Activated T-cell treated with anti-CD3 and anti-CD28 coated beads, Interleukin-2, amount 50 U/mL, for 72 hours (primary cell): Measurements from ENCODE around the gene LAMB3. TPM values are rescaled to one million over a fixed set of nuclear protein-coding genes. Genes with fewer than 3 reads are reported as not detected.
A peak's percentile ranks its signal among the peaks of the same experiment; 100 is the strongest.
"Not testable (repeated sequence)": the region's sequence is repeated elsewhere in the genome, so short reads cannot be mapped to it uniquely, and the experiment has no call there.

Source experiments
- ATAC-seq, 2 donors: fragments of 150-1000 bp; cut with Tn5 transposase; replicated peaks in 1 of 2; 2 replicates each; pipeline ENCODE4 v1.10.0; 2021; ENCODE audit warnings: moderate library complexity in 2 of 2, mild to moderate bottlenecking in 1 of 2
- DNase-seq, 2 donors: peaks; one replicate each; pipeline ENCODE4 v3.0.0; 2021 to 2022; ENCODE audit warnings: mixed read lengths in 1 of 2
- H3K27ac Mint-ChIP-seq: one replicate; pipeline ENCODE4 v1.8.0; 2022; ENCODE audit warnings: mild to moderate bottlenecking, moderate library complexity, mixed read lengths
- H3K27me3 Mint-ChIP-seq: one replicate; pipeline ENCODE4 v1.8.0; 2022; ENCODE audit warnings: low read depth, mixed read lengths
- H3K36me3 Mint-ChIP-seq, 2 donors: one replicate each; pipeline ENCODE4 v1.8.0; 2022; ENCODE audit warnings: mixed read lengths in 2 of 2, mild to moderate bottlenecking in 1 of 2; ENCODE audit not compliant: insufficient read depth in 2 of 2
- H3K4me1 Mint-ChIP-seq: one replicate; pipeline ENCODE4 v1.8.0; 2022; ENCODE audit warnings: low read depth, mixed read lengths
- H3K4me3 Mint-ChIP-seq, 2 donors: one replicate each; pipeline ENCODE4 v1.8.0; 2022; ENCODE audit warnings: mild to moderate bottlenecking in 2 of 2, mixed read lengths in 2 of 2, moderate library complexity in 2 of 2
- H3K9me3 Mint-ChIP-seq, 2 donors: one replicate each; pipeline ENCODE4 v1.8.0; 2022; ENCODE audit warnings: mixed read lengths in 2 of 2
- total RNA-seq, 2 donors: library from RNA; stranded (reverse); gene quantifications; one replicate each; pipeline ENCODE4 v1.2.3, GENCODE V29; 2022

Gene LAMB3
- 10 to 100 TPM in 1 of 2 donors, 1 to 10 TPM in 1; 5.9 to 26.0 TPM for total RNA-seq

- Mint-ChIP-seq H3K9me3 (no peaks in the 10 kb centered on the region), H3K4me3 (peak within 1 kb of the TSS; percentile 35 to 49), H3K27me3 (peaks cover 7% of the 10 kb centered on the region), H3K4me1 (peaks cover 68% of the 10 kb centered on the region), H3K36me3 (no peaks in the 10 kb centered on the region), H3K27ac (peak within 1 kb of the TSS; percentile 20)
- DNase-seq (no peak), ATAC-seq (no peak)
Measured at GRCh38 chr1:209652121-209652735, at the start of gene LAMB3. LAMB3 (minus strand) TSS chr1:209652425; CDS start chr1:209650944, 1,481 bp downstream.

DNA sequence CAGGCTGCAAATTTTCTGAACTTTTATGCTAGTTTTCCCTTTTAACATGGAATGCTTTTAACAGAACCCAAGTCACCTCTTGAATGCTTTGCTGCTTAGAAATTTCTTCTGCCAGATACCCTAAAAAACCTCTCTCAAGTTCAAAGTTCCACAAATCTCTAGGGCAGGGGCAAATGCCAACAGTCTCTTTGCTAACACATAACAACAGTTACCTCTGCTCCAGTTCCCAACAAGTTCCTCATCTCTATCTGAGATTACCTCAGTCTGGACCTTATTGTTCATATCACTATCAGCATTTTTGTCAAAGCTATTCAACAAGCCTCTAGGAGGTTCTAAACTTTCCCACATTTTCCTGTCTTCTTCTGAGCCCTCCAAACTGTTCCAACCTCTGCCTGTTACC, 48.5 kb upstream of the LAMB3 start:
- not testable (repeated sequence) for H3K27ac Mint-ChIP-seq, H3K4me3 Mint-ChIP-seq, H3K27me3 Mint-ChIP-seq, DNase-seq, ATAC-seq, H3K9me3 Mint-ChIP-seq, H3K36me3 Mint-ChIP-seq
- peaks cover 55% of the 10 kb centered on the region for H3K4me1 Mint-ChIP-seq

DNA sequence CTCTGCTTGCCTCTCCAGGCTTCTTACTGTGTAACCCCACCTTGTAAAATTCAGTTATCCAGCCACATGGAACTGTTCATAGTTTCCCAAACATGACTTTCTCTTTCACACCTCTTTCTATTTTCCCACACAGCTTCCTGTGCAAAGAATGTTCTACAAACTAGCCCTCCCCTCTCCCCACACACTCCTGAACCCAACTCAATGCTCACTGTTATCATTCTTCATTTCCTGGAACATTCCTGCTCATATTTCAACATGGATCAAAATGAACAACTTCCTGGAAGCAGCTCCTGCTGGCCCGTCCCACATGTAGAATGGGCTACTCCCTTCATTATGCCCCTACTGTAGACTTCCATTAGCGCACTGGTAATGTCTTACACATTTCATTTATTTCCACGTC, 44.9 kb upstream of the LAMB3 start:
- no peak overlapping the region for H3K4me3 Mint-ChIP-seq
- H3K27ac Mint-ChIP-seq, result no peak overlapping the region

GRCh38 chr1:209696673-209697072, 44.4 kb upstream of the LAMB3 start:
- DNase-seq (no peak), ATAC-seq (no peak)
- Mint-ChIP-seq H3K9me3 (no peaks in the 10 kb centered on the region), H3K36me3 (peaks cover 0 to 1% of the 10 kb centered on the region in 2 donors), H3K27ac (peak overlapping the region; percentile 12), H3K4me1 (peaks cover 58% of the 10 kb centered on the region), H3K27me3 (peaks cover 10% of the 10 kb centered on the region), H3K4me3 (no peak overlapping the region)

More for the DNA sequence above, 44.9 kb upstream of the LAMB3 start:
- Mint-ChIP-seq H3K9me3 (no peaks in the 10 kb centered on the region), H3K27me3 (peaks cover 10% of the 10 kb centered on the region), H3K36me3 (peaks cover 0 to 2% of the 10 kb centered on the region in 2 donors), H3K4me1 (peaks cover 56% of the 10 kb centered on the region)
- ATAC-seq, result no peak
- no peak for DNase-seq

DNA sequence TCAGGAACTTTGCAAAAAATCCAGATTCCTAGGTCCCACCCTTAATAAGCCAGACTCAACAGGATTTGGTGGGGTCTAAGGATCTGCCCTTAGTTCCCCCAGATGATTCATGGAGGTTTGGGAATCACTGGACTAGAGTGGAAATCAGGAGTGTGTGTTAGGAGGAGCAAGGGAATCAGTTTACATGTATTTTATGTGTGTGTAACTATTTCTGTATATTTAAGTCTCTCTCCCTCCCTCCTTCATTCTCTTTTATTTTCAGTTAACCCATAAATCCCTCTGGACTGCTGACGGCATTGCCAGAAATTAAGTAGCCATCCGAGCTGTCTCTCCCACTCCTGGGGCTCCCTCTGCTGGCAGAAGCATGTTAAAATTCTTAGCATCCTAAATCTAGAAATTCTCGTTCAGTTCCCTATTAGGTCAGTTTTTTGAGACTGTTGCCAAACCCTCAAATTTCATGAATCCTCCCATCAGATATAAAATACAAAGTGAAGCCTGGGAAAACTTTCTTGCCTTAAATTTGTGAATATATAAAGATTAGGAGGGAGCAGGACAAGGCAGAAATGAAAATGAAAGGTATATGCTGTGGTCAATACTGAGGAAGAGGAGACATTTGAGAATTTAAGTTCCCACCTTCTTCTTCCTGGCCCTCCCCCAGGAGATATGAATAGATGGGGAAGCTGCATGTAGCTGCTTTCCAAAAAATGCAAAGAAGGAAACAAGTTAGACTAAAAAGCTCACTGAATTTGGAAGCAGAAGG, 40.7 kb upstream of the LAMB3 start:
- peak overlapping the region in 1 of 2 donors; percentile 61 for H3K4me3 Mint-ChIP-seq
- DNase-seq, result peak; percentile 78 to 81
- no peaks in the 10 kb centered on the region for H3K36me3 Mint-ChIP-seq
- peak; percentile 68 to 82 for ATAC-seq
- H3K27me3 Mint-ChIP-seq, result peaks cover 10% of the 10 kb centered on the region
- peaks cover 46% of the 10 kb centered on the region for H3K4me1 Mint-ChIP-seq
- H3K9me3 Mint-ChIP-seq, result no peaks in the 10 kb centered on the region
- H3K27ac Mint-ChIP-seq, result peak overlapping the region; percentile 54

GRCh38 chr1:209692296-209692695, 40.1 kb upstream of the LAMB3 start:
- peaks cover 43% of the 10 kb centered on the region for H3K4me1 Mint-ChIP-seq
- peaks cover 10% of the 10 kb centered on the region for H3K27me3 Mint-ChIP-seq
- H3K4me3 Mint-ChIP-seq, result no peak overlapping the region
- H3K9me3 Mint-ChIP-seq, result no peaks in the 10 kb centered on the region
- DNase-seq, result no peak
- no peaks in the 10 kb centered on the region for H3K36me3 Mint-ChIP-seq
- no peak overlapping the region for H3K27ac Mint-ChIP-seq
- ATAC-seq, result no peak

DNA sequence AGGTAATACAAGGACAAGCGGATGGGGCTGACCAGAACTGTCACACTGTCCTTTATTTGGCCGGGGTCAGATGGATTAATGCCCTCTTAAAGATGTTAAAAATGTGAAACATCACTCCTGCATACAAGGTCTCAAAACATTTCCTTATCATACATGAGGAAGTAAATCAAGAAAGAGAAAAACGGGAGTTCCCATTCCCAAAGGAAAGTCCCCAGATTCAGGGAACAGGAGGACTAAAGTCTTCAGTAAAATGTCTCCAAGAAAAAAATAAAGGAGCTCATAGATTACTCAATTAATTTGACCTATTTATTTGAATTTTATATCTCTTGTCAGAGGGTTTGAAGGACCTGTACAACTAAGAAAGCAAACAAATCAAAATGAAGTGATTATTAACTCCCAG, 39.0 kb upstream of the LAMB3 start:
- Mint-ChIP-seq H3K27ac (no peak overlapping the region), H3K4me3 (no peak overlapping the region), H3K4me1 (peaks cover 41% of the 10 kb centered on the region), H3K27me3 (peaks cover 10% of the 10 kb centered on the region), H3K36me3 (no peaks in the 10 kb centered on the region), H3K9me3 (no peaks in the 10 kb centered on the region)
- ATAC-seq (no peak), DNase-seq (no peak)

DNA sequence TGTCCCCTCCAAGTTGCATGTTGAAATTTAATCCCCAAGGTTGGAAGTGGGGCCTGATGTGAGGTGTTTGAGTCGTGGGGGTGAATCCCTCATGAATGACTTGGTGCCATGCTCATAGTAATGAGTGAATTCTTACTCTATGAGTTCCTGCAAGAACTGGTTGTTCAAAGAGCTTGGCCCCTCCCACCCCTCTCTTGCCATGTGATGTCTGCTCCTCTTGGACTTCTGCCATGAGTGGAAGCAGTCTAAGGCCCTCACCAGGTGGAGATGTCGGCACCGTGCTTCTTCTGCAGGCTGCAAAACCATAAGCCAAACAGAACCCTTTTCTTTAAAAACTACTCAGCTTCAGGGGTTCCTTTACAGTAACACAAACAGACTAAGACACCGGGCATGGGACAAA, 37.3 kb upstream of the LAMB3 start:
- Mint-ChIP-seq H3K4me3 (no peak overlapping the region), H3K4me1 (peaks cover 47% of the 10 kb centered on the region), H3K27ac (no peak overlapping the region), H3K9me3 (no peaks in the 10 kb centered on the region), H3K27me3 (peaks cover 10% of the 10 kb centered on the region), H3K36me3 (no peaks in the 10 kb centered on the region)
- DNase-seq (no peak), ATAC-seq (no peak)

DNA sequence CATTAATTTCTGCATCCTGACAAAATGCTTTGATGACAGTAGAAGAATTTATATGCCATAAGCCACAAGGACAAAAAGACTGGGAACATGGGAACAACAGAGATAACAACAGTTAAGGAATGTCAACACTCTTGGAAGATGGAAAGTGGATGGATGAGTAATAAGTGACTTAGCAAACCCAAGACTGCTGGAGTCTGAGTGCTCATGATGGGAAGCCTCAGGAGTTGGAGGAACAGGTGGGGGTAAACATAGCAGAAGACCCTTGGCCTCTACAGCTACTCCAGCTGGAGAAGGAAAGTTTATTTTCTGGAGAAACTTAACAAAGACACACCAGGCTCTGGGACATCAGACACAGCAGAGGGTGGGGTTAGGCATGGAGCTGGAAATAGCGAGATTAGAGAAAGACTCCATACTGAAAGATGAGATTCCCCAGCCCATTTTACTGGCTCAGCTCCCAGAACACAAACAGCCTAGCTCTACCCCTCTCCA, 36.6 kb upstream of the LAMB3 start:
- H3K4me1 Mint-ChIP-seq, result peaks cover 40% of the 10 kb centered on the region
- no peak for ATAC-seq

DNA sequence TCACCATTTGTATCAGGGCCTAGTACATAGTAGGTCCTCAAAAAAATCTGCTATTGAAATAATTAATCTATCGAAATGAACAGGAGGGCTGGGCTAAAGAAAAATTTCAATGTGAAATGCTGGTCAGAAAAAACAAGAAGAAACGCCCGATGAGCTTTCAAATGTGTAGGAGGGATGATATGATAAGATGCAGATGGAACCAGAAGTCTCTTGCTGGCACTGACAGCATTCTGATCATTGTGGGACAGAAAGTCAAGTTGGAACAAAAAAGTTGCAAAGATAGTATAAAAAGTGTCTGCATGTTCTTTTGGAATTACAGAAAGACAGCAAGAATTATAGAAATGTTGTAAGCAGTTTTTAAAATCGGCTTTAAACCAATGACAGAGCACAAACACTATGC, 34.1 kb upstream of the LAMB3 start:
- Mint-ChIP-seq H3K9me3 (no peaks in the 10 kb centered on the region), H3K27ac (peak overlapping the region; percentile 73), H3K4me3 (peak overlapping the region; percentile 65 to 76), H3K36me3 (no peaks in the 10 kb centered on the region), H3K27me3 (peaks cover 5% of the 10 kb centered on the region), H3K4me1 (peaks cover 23% of the 10 kb centered on the region)
- DNase-seq (no peak), ATAC-seq (no peak)

More for the DNA sequence above, 36.6 kb upstream of the LAMB3 start:
- no peaks in the 10 kb centered on the region for H3K36me3 Mint-ChIP-seq
- no peak overlapping the region for H3K4me3 Mint-ChIP-seq
- no peaks in the 10 kb centered on the region for H3K9me3 Mint-ChIP-seq
- DNase-seq, result no peak
- H3K27me3 Mint-ChIP-seq, result peaks cover 5% of the 10 kb centered on the region
- no peak overlapping the region for H3K27ac Mint-ChIP-seq

- H3K4me3 Mint-ChIP-seq, result peak overlapping the region; percentile 65 to 76
- H3K27me3 Mint-ChIP-seq, result peaks cover 9% of the 10 kb centered on the region
- H3K9me3 Mint-ChIP-seq, result no peaks in the 10 kb centered on the region
- DNase-seq (peak; percentile 11 to 19), ATAC-seq (peak; percentile 47 to 77)
- peak overlapping the region; percentile 73 for H3K27ac Mint-ChIP-seq
- H3K36me3 Mint-ChIP-seq, result no peaks in the 10 kb centered on the region
- peaks cover 23% of the 10 kb centered on the region for H3K4me1 Mint-ChIP-seq
Measured at GRCh38 chr1:209685821-209686220, 33.6 kb upstream of the LAMB3 start.

GRCh38 chr1:209678981-209679539, 26.8 kb upstream of the LAMB3 start:
- H3K9me3 Mint-ChIP-seq, result no peaks in the 10 kb centered on the region
- H3K27ac Mint-ChIP-seq, result no peak overlapping the region
- peaks cover 69% of the 10 kb centered on the region for H3K27me3 Mint-ChIP-seq
- no peak overlapping the region for H3K4me3 Mint-ChIP-seq
- peak; percentile 53 to 55 for ATAC-seq
- peaks cover 42% of the 10 kb centered on the region for H3K4me1 Mint-ChIP-seq
- no peak for DNase-seq
- peaks cover 5 to 7% of the 10 kb centered on the region in 2 donors for H3K36me3 Mint-ChIP-seq

- Mint-ChIP-seq H3K4me1 (peaks cover 73% of the 10 kb centered on the region), H3K36me3 (peaks cover 8 to 12% of the 10 kb centered on the region in 2 donors), H3K9me3 (peaks cover 3 to 4% of the 10 kb centered on the region in 2 donors), H3K4me3 (peak overlapping the region; percentile 80 to 83), H3K27me3 (peaks cover 60% of the 10 kb centered on the region), H3K27ac (no peak overlapping the region)
- ATAC-seq (peak; percentile 5 to 9), DNase-seq (peak in 1 of 2 donors; percentile 11)
Measured at GRCh38 chr1:209675565-209676154, 23.4 kb upstream of the LAMB3 start.
